Uterus (tissue), 2 donors: ENCODE data around the gene P2RY8.

Experiments
- POLR2A ChIP-seq, 2 donors: fragments of 450-650 bp; IDR thresholded peaks; one replicate each; pipeline ENCODE4 v1.6.1; 2016; ENCODE audit warnings: antibody characterized with exemption in 2 of 2, mild to moderate bottlenecking in 1 of 2, moderate library complexity in 1 of 2
- TF ChIP-seq, protein P1 (sequence below), 4 experiments: fragments of 200-600 bp in 2 of 4; fragments of 450-650 bp in 2 of 4; sonication (generic) in 2 of 4; IDR thresholded peaks; one replicate each; pipeline ENCODE4 v1.5.1; 2016 to 2019; ENCODE audit warnings: antibody characterized with exemption in 4 of 4, mild to moderate bottlenecking in 2 of 4, moderate library complexity in 1 of 4

DNA sequence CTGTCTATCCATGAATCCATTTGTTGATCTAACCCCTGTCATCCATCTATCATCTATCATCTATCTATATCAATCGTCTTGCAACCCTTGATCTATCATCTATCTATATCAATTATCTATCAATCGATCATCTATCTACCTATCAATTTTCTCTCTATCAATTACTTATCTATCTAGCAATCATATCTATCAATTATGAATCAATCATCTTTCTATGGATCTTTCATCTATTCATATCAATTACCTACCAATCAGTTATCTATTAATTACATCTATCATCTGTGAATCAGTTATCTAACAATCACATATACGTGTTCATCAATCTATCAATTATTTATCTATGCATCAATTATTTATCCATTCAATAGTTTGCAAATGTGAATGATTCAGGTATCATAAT is 59.8 kb downstream of the P2RY8 start:
- TF ChIP-seq, protein P1, sequence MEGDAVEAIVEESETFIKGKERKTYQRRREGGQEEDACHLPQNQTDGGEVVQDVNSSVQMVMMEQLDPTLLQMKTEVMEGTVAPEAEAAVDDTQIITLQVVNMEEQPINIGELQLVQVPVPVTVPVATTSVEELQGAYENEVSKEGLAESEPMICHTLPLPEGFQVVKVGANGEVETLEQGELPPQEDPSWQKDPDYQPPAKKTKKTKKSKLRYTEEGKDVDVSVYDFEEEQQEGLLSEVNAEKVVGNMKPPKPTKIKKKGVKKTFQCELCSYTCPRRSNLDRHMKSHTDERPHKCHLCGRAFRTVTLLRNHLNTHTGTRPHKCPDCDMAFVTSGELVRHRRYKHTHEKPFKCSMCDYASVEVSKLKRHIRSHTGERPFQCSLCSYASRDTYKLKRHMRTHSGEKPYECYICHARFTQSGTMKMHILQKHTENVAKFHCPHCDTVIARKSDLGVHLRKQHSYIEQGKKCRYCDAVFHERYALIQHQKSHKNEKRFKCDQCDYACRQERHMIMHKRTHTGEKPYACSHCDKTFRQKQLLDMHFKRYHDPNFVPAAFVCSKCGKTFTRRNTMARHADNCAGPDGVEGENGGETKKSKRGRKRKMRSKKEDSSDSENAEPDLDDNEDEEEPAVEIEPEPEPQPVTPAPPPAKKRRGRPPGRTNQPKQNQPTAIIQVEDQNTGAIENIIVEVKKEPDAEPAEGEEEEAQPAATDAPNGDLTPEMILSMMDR (IDR thresholded peaks at IDR 0.05), result no peak
- no peak for TF ChIP-seq POLR2A (IDR thresholded peaks at IDR 0.05)
